ENCODE results near the gene ABR. TPM values are rescaled to one million over a fixed set of nuclear protein-coding genes. Genes with fewer than 3 reads are reported as not detected.
"Not testable (repeated sequence)": the region's sequence is repeated elsewhere in the genome, so short reads cannot be mapped to it uniquely, and the experiment has no call there.

ABR gene
- total RNA-seq, 2 experiments from 2014 or later = 143 to 156 TPM

GRCh38 chr17:1134634-1135324 is 45.0 kb downstream of the ABR start:
- no peak overlapping the region for H3K4me3 Mint-ChIP-seq
- H3K4me1 Mint-ChIP-seq (ENCODE audit: low read depth) = no peaks in the 10 kb centered on the region
- H3K27me3 Mint-ChIP-seq (ENCODE audit: low read depth) = peaks cover 3% of the 10 kb centered on the region
- no peak overlapping the region for H3K27ac Mint-ChIP-seq
- CTCF ChIA-PET = no interaction called here
- POLR2A ChIA-PET = no interaction called here
- DNase-seq (no peak), ATAC-seq (no peak)
- H3K9me3 Mint-ChIP-seq (ENCODE audit: insufficient read depth) = no peaks in the 10 kb centered on the region
- no peaks in the 10 kb centered on the region for H3K36me3 Mint-ChIP-seq (ENCODE audit: low read depth)

- no peak for DNase-seq
- Mint-ChIP-seq H3K4me1 (ENCODE audit: low read depth) (no peaks in the 10 kb centered on the region), H3K27me3 (ENCODE audit: low read depth) (peaks cover 3% of the 10 kb centered on the region), H3K9me3 (ENCODE audit: insufficient read depth) (no peaks in the 10 kb centered on the region), H3K4me3 (no peak overlapping the region), H3K27ac (no peak overlapping the region), H3K36me3 (ENCODE audit: low read depth) (no peaks in the 10 kb centered on the region)
- CTCF ChIA-PET = no interaction called here
- no peak for ATAC-seq
- POLR2A ChIA-PET = no interaction called here
These were observed 49.6 kb downstream of the ABR start for GRCh38 chr17:1130191-1130590.

GRCh38 chr17:1128463-1128862 is 51.3 kb downstream of the ABR start:
- H3K9me3 Mint-ChIP-seq (ENCODE audit: insufficient read depth); H3K27ac Mint-ChIP-seq; POLR2A ChIA-PET; H3K4me3 Mint-ChIP-seq; CTCF ChIA-PET; ATAC-seq; H3K27me3 Mint-ChIP-seq (ENCODE audit: low read depth); H3K36me3 Mint-ChIP-seq (ENCODE audit: low read depth); DNase-seq; H3K4me1 Mint-ChIP-seq (ENCODE audit: low read depth): not testable (repeated sequence)

GRCh38 chr17:1126801-1127550 is 52.8 kb downstream of the ABR start:
- no peak overlapping the region for H3K4me3 Mint-ChIP-seq
- H3K36me3 Mint-ChIP-seq (ENCODE audit: low read depth) = no peaks in the 10 kb centered on the region
- POLR2A ChIA-PET = no interaction called here
- peaks cover 2% of the 10 kb centered on the region for H3K27me3 Mint-ChIP-seq (ENCODE audit: low read depth)
- ATAC-seq (no peak), DNase-seq (no peak)
- H3K4me1 Mint-ChIP-seq (ENCODE audit: low read depth) = peaks cover 10% of the 10 kb centered on the region
- CTCF ChIA-PET = no interaction called here
- no peaks in the 10 kb centered on the region for H3K9me3 Mint-ChIP-seq (ENCODE audit: insufficient read depth)
- no peak overlapping the region for H3K27ac Mint-ChIP-seq

GRCh38 chr17:1126250-1126797 is 53.5 kb downstream of the ABR start:
- H3K27ac Mint-ChIP-seq = no peak overlapping the region
- ChIA-PET CTCF (no interaction called here), POLR2A (no interaction called here)
- no peaks in the 10 kb centered on the region for H3K27me3 Mint-ChIP-seq (ENCODE audit: low read depth)
- DNase-seq (no peak), ATAC-seq (no peak)
- H3K4me1 Mint-ChIP-seq (ENCODE audit: low read depth) = peaks cover 12% of the 10 kb centered on the region
- no peaks in the 10 kb centered on the region for H3K36me3 Mint-ChIP-seq (ENCODE audit: low read depth)
- no peaks in the 10 kb centered on the region for H3K9me3 Mint-ChIP-seq (ENCODE audit: insufficient read depth)
- no peak overlapping the region for H3K4me3 Mint-ChIP-seq

GRCh38 chr17:1125788-1126145 is 54.0 kb downstream of the ABR start:
- Mint-ChIP-seq H3K27ac (no peak overlapping the region), H3K4me1 (ENCODE audit: low read depth) (peaks cover 18% of the 10 kb centered on the region), H3K27me3 (ENCODE audit: low read depth) (no peaks in the 10 kb centered on the region), H3K36me3 (ENCODE audit: low read depth) (no peaks in the 10 kb centered on the region), H3K4me3 (no peak overlapping the region), H3K9me3 (ENCODE audit: insufficient read depth) (no peaks in the 10 kb centered on the region)
- ATAC-seq = no peak
- POLR2A ChIA-PET = no interaction called here
- CTCF ChIA-PET = no interaction called here
- no peak for DNase-seq

GRCh38 chr17:1124896-1125787 is 54.6 kb downstream of the ABR start:
- Mint-ChIP-seq H3K36me3 (ENCODE audit: low read depth) (no peaks in the 10 kb centered on the region), H3K9me3 (ENCODE audit: insufficient read depth) (no peaks in the 10 kb centered on the region), H3K27ac (no peak overlapping the region), H3K27me3 (ENCODE audit: low read depth) (no peaks in the 10 kb centered on the region), H3K4me3 (no peak overlapping the region), H3K4me1 (ENCODE audit: low read depth) (peaks cover 24% of the 10 kb centered on the region)
- ATAC-seq = no peak
- ChIA-PET CTCF (interaction anchor here (0.6 to 5.1 kb wide), 2 partner anchors 30 to 64 kb away, joined by 3 to 77 read pairs; no protein-coding TSS in a partner anchor), POLR2A (no interaction called here)
- no peak for DNase-seq

GRCh38 chr17:1123921-1124715 is 55.7 kb downstream of the ABR start:
- Mint-ChIP-seq H3K4me1 (ENCODE audit: low read depth) (peaks cover 28% of the 10 kb centered on the region), H3K36me3 (ENCODE audit: low read depth) (no peaks in the 10 kb centered on the region), H3K27ac (no peak overlapping the region), H3K9me3 (ENCODE audit: insufficient read depth) (no peaks in the 10 kb centered on the region), H3K4me3 (no peak overlapping the region), H3K27me3 (ENCODE audit: low read depth) (no peaks in the 10 kb centered on the region)
- no peak for ATAC-seq
- ChIA-PET POLR2A (interaction anchor here (0.5 kb wide), 1 partner anchor 1529 kb away, joined by 3 read pairs; no protein-coding TSS in a partner anchor), CTCF (interaction anchor here (0.6 to 5.1 kb wide), 3 partner anchors 31 to 65 kb away, joined by 3 to 77 read pairs (median 31); no protein-coding TSS in a partner anchor)
- no peak for DNase-seq

- no peaks in the 10 kb centered on the region for H3K9me3 Mint-ChIP-seq (ENCODE audit: insufficient read depth)
- ATAC-seq = no peak
- H3K36me3 Mint-ChIP-seq (ENCODE audit: low read depth) = no peaks in the 10 kb centered on the region
- no peaks in the 10 kb centered on the region for H3K27me3 Mint-ChIP-seq (ENCODE audit: low read depth)
- DNase-seq = no peak
- POLR2A ChIA-PET = no interaction called here
- no peak overlapping the region for H3K4me3 Mint-ChIP-seq
- no peak overlapping the region for H3K27ac Mint-ChIP-seq
- CTCF ChIA-PET = interaction anchor here (0.9 to 5.1 kb wide), 18 partner anchors 8 to 242 kb away, joined by 3 to 77 read pairs (median 6); no protein-coding TSS in a partner anchor
- H3K4me1 Mint-ChIP-seq (ENCODE audit: low read depth) = peaks cover 28% of the 10 kb centered on the region
These were observed 56.4 kb downstream of the ABR start for GRCh38 chr17:1123393-1123831.

GRCh38 chr17:1122533-1123392 is 57.0 kb downstream of the ABR start:
- DNase-seq (peak; percentile 88), ATAC-seq (peak; percentile 88)
- Mint-ChIP-seq H3K27me3 (ENCODE audit: low read depth) (no peaks in the 10 kb centered on the region), H3K9me3 (ENCODE audit: insufficient read depth) (no peaks in the 10 kb centered on the region), H3K36me3 (ENCODE audit: low read depth) (no peaks in the 10 kb centered on the region), H3K4me1 (ENCODE audit: low read depth) (peaks cover 28% of the 10 kb centered on the region), H3K4me3 (no peak overlapping the region), H3K27ac (no peak overlapping the region)
- CTCF ChIA-PET = interaction anchor here (0.6 to 5.1 kb wide), 36 partner anchors 8 to 393 kb away, joined by 3 to 77 read pairs (median 4); partner anchors contain the start of gene INPP5K
- POLR2A ChIA-PET = no interaction called here
